ENCODE results near the gene UBL7.

The UBL7 gene

DNA sequence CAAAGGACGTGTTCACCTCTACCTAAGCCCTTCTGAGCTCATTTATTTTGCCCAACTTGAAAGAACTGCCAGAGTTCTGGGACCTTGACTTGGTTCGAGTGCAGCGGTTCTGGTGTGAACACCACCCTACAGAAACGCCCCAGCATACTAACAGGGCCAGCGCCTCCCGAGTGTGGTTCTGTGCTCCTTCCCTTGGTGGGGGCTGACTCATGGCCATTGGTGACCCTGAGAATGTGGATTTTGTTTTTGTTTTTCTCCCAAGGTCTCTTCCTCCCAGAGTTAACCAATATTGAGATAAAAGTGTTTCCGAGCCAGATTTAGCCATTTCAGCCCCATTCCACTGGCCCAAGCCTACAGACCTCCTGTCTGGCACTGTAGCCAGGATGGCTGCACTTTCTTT lies 55.1 kb downstream of the UBL7 start:
- H3K4me1 ChIP-seq (ENCODE audit: control insufficient read depth, low read length), result peaks cover 40% of the 10 kb centered on the region
- no peak overlapping the region for H3K4me2 ChIP-seq (ENCODE audit: low read length)
- H3F3A ChIP-seq (ENCODE audit: control insufficient read depth, insufficient read depth), result no peaks in the 10 kb centered on the region

DNA sequence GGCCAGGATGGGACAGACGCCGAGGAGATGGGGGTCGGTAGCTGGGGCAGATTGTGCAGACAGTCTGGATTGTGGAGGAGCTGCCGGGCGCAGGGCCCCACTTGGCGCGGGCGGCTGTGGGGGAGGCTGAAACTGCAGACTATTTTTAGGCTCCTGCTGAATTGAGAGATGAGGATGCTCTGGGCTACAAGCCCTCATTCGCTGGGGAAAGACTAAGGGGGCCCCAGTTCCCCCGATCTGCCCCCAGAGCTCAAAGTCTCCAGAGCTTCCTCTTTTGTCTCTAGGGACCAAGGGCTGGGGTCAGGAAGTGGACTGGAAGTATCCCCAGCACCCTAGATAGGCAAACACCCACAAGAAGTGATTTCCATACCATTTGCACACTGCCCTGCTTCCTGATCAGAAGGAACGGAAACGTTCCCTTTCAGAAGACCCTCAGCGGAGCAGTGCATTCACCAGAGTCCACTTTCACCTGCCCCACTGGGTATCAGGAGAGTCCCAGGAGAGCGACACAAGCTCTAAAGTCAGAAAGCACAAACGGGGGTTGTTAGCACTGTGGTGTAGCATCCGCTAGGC lies 56.9 kb downstream of the UBL7 start:
- Histone ChIP-seq H3F3A (ENCODE audit: control insufficient read depth, insufficient read depth) (no peaks in the 10 kb centered on the region), H3K9me2 (replicated peaks; ENCODE audit: control insufficient read depth, low read length) (no peaks in the 10 kb centered on the region), H3K4me1 (ENCODE audit: control insufficient read depth, low read length) (peaks cover 55% of the 10 kb centered on the region), H4K20me1 (ENCODE audit: control insufficient read depth, insufficient read depth, low read depth, low read length) (peaks cover 43% of the 10 kb centered on the region), H3K79me2 (ENCODE audit: control insufficient read depth, low read length) (no peaks in the 10 kb centered on the region), H3K27me3 (ENCODE audit: control insufficient read depth, low read length) (peaks cover 88% of the 10 kb centered on the region), H3K27ac (ENCODE audit: low read depth, low read length) (peak overlapping the region; percentile 7; the same call in 1 of the 2 replicates), H3K9me3 (ENCODE audit: control insufficient read depth, insufficient read depth, low read length) (no peaks in the 10 kb centered on the region), H3K36me3 (ENCODE audit: control insufficient read depth, low read length) (no peaks in the 10 kb centered on the region), H3K4me2 (ENCODE audit: low read length) (peak overlapping the region; percentile 62), H3K4me3 (ENCODE audit: low read length) (peak overlapping the region; percentile 54)
- no peak for TF ChIP-seq EZH2phosphoT487 (IDR thresholded peaks at IDR 0.05; ENCODE audit: borderline replicate concordance, low read length)
- no peak for TF ChIP-seq CTCF (IDR thresholded peaks at IDR 0.05; ENCODE audit: low read depth, low read length, poor library complexity, severe bottlenecking)

More for the DNA sequence above, 55.1 kb downstream of the UBL7 start:
- H3K27ac ChIP-seq (ENCODE audit: low read depth, low read length), result no peak overlapping the region
- H3K27me3 ChIP-seq (ENCODE audit: control insufficient read depth, low read length), result peaks cover 87% of the 10 kb centered on the region
- H3K79me2 ChIP-seq (ENCODE audit: control insufficient read depth, low read length), result no peaks in the 10 kb centered on the region
- H3K9me2 ChIP-seq (replicated peaks; ENCODE audit: control insufficient read depth, low read length), result no peaks in the 10 kb centered on the region
- peaks cover 38% of the 10 kb centered on the region for H4K20me1 ChIP-seq (ENCODE audit: control insufficient read depth, insufficient read depth, low read depth, low read length)
- no peaks in the 10 kb centered on the region for H3K9me3 ChIP-seq (ENCODE audit: control insufficient read depth, insufficient read depth, low read length)
- no peaks in the 10 kb centered on the region for H3K36me3 ChIP-seq (ENCODE audit: control insufficient read depth, low read length)
- TF ChIP-seq EZH2phosphoT487 (IDR thresholded peaks at IDR 0.05; ENCODE audit: borderline replicate concordance, low read length), result no peak
- TF ChIP-seq CTCF (IDR thresholded peaks at IDR 0.05; ENCODE audit: low read depth, low read length, poor library complexity, severe bottlenecking), result no peak
- H3K4me3 ChIP-seq (ENCODE audit: low read length), result no peak overlapping the region

DNA sequence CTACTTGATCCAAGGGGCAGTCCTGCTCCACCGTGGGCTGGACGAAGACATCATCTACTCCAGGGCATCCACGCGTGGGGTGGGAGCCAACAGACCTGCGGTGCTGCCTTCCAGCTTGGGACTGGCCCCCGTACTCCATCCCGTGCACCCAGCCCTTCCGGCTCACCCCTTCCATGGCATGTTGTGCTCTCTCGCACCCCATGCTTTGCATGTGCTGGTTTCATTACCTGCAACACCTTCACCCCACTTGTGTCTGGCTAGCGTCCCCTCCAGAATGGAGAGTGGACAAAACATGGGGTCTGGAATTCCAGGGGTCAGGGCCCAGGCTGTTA lies 57.4 kb downstream of the UBL7 start:
- Histone ChIP-seq H3K36me3 (ENCODE audit: control insufficient read depth, low read length) (no peaks in the 10 kb centered on the region), H3K27me3 (ENCODE audit: control insufficient read depth, low read length) (peaks cover 87% of the 10 kb centered on the region), H3K9me2 (replicated peaks; ENCODE audit: control insufficient read depth, low read length) (no peaks in the 10 kb centered on the region), H3F3A (ENCODE audit: control insufficient read depth, insufficient read depth) (no peaks in the 10 kb centered on the region), H4K20me1 (ENCODE audit: control insufficient read depth, insufficient read depth, low read depth, low read length) (peaks cover 44% of the 10 kb centered on the region), H3K4me2 (ENCODE audit: low read length) (peak overlapping the region; percentile 62), H3K79me2 (ENCODE audit: control insufficient read depth, low read length) (no peaks in the 10 kb centered on the region), H3K27ac (ENCODE audit: low read depth, low read length) (peak overlapping the region; percentile 7; the same call in 1 of the 2 replicates), H3K4me1 (ENCODE audit: control insufficient read depth, low read length) (peaks cover 55% of the 10 kb centered on the region), H3K9me3 (ENCODE audit: control insufficient read depth, insufficient read depth, low read length) (no peaks in the 10 kb centered on the region), H3K4me3 (ENCODE audit: low read length) (peak overlapping the region; percentile 54)
- TF ChIP-seq EZH2phosphoT487 (IDR thresholded peaks at IDR 0.05; ENCODE audit: borderline replicate concordance, low read length) (no peak), CTCF (IDR thresholded peaks at IDR 0.05; ENCODE audit: low read depth, low read length, poor library complexity, severe bottlenecking) (no peak)
